ENCODE measurements around the gene TUBG1.

DNA sequence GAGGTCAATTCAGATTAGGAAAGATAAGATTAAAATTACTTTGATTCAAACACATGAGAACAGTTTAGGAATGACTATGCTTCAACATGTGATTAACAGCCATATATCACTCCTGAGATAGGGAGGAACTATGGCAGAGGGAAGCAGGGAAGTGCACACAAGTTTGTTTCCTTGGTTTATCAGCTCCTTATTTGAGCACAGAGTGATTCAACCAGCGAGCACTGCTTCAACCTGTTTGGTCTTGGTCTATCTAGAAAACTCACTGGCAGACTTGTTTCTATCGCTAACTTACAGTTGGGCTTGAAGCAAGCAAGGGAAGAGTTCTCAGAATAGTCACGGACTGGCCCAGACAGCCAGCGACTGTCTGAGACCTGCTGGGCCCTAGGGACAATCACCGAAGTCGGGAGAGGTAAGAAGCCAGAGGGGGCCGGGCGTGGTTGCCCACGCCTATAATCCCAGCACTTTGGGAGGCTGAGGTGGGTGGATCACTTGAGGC lies 23.5 kb downstream of the TUBG1 start:
- TF ChIP-seq, protein P1, sequence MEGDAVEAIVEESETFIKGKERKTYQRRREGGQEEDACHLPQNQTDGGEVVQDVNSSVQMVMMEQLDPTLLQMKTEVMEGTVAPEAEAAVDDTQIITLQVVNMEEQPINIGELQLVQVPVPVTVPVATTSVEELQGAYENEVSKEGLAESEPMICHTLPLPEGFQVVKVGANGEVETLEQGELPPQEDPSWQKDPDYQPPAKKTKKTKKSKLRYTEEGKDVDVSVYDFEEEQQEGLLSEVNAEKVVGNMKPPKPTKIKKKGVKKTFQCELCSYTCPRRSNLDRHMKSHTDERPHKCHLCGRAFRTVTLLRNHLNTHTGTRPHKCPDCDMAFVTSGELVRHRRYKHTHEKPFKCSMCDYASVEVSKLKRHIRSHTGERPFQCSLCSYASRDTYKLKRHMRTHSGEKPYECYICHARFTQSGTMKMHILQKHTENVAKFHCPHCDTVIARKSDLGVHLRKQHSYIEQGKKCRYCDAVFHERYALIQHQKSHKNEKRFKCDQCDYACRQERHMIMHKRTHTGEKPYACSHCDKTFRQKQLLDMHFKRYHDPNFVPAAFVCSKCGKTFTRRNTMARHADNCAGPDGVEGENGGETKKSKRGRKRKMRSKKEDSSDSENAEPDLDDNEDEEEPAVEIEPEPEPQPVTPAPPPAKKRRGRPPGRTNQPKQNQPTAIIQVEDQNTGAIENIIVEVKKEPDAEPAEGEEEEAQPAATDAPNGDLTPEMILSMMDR (IDR thresholded peaks at IDR 0.05 in 2 of 3, conservative IDR thresholded peaks at IDR 0.05 in 1 of 3; ENCODE audit: borderline replicate concordance in 1 of 3, insufficient read depth in 1 of 3, low read depth in 2 of 3, low read length in 2 of 3): no peak
- TF ChIP-seq RAD21 (IDR thresholded peaks at IDR 0.05; ENCODE audit: low read depth) (no peak), EGR1 (IDR thresholded peaks at IDR 0.05; ENCODE audit: low read depth) (no peak), YY1 (IDR thresholded peaks at IDR 0.05; ENCODE audit: extremely low read depth, insufficient replicate concordance, low read depth, low read length) (no peak), EZH2phosphoT487 (IDR thresholded peaks at IDR 0.05; ENCODE audit: borderline replicate concordance) (no peak), POLR2A (IDR thresholded peaks at IDR 0.05; ENCODE audit: borderline replicate concordance, extremely low read depth, insufficient read depth, insufficient read length) (no peak), POLR2AphosphoS5 (IDR thresholded peaks at IDR 0.05; ENCODE audit: low read depth, low read length) (no peak), EZH2 (IDR thresholded peaks at IDR 0.05) (no peak), ZNF274 (IDR thresholded peaks at IDR 0.05; ENCODE audit: low read depth, low read length) (no peak), TCF7L2 (IDR thresholded peaks at IDR 0.05; ENCODE audit: borderline replicate concordance, extremely low read depth, insufficient read depth, insufficient read length) (no peak)
